SW 1271 (cell line): Measurements from ENCODE around the gene DNAH2.

Source experiments
- DNase-seq, 2 experiments: peaks; one replicate each; lab custom pipeline; 2025; lab: John Stamatoyannopoulos, UW

The DNAH2 gene

GRCh38 chr17:7818746-7819645 lies 101.5 kb downstream of the DNAH2 start:
- no peak for DNase-seq

- DNase-seq, result no peak
These were observed 102.7 kb downstream of the DNAH2 start for GRCh38 chr17:7820231-7820630.

- no peak for DNase-seq
These were observed 104.6 kb downstream of the DNAH2 start for GRCh38 chr17:7822126-7822525.

DNA sequence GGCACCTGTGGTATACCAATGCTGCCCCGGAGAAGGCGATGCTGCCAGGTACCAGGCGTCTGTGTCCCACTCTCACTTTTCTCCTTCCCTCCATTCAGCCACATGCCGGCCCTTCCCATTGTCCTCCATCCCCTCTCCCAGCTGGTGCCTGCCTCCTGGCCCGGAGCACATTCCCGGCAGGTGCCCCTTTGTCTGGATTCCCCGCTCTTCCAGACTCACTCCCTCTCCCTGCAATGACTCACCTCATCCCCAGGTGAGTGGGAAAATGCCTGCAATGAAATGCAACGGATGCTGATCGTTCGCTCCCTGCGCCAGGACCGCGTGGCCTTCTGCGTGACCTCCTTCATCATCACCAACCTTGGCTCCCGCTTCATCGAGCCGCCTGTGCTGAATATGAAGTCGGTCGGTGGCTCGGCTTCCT lies 106.0 kb downstream of the DNAH2 start:
- DNase-seq, result no peak

DNA sequence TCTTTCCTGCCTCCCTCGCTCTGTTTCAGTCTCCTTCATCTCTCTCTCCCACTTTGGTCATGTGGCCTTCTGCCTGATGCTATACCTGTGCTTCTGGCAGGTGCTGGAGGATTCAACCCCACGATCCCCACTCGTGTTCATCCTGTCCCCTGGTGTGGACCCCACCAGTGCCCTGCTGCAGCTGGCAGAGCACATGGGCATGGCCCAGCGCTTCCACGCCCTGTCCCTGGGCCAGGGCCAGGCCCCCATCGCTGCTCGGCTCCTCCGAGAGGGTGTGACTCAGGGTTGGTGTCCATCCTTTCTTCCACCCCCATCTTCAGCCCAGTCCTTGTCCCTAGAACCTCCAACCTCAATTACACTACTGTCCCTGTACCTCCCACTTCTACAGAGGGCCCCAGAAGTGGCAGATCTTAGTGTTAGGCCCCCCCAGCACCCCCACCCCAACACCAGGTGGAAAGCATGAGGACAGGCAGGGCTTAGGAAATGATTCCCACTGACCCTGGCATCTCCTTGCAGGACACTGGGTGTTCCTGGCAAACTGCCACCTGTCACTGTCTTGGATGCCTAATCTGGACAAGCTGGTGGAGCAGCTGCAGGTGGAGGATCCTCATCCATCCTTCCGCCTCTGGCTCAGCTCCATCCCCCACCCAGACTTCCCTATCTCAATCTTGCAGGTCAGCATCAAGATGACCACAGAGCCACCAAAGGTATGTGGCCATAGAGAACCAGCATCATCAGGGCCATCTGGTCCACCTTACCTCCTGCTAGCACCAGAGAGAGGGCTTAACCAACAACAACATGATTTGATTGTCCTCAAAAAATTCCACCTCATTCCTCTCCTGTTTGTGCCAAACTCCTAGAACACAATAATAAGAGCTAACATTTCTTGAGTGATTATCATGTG lies 106.7 kb downstream of the DNAH2 start:
- DNase-seq, result no peak

- peak in 1 of 2 experiments; percentile 52 for DNase-seq
These were observed 107.9 kb downstream of the DNAH2 start for GRCh38 chr17:7825206-7825990.

DNA sequence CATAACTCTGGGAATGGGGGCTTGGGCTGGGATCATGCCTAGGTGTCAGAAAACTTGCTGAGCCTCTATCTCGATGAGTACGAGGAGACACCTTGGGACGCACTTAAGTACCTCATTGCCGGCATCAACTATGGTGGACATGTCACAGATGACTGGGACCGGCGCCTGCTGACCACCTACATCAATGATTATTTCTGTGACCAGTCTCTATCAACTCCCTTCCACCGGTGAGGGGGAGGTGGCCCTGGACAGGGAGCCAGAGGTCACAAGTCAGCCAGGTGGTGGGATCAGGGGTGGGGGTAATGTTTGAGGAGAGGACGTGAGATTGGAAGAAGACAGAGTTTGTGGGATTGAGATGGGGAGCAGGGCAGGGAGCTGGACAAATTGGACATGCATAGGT lies 113.1 kb downstream of the DNAH2 start:
- no peak for DNase-seq

GRCh38 chr17:7831233-7831632 lies 113.7 kb downstream of the DNAH2 start:
- DNase-seq, result no peak

GRCh38 chr17:7832431-7832830 lies 114.9 kb downstream of the DNAH2 start:
- DNase-seq, result no peak

DNA sequence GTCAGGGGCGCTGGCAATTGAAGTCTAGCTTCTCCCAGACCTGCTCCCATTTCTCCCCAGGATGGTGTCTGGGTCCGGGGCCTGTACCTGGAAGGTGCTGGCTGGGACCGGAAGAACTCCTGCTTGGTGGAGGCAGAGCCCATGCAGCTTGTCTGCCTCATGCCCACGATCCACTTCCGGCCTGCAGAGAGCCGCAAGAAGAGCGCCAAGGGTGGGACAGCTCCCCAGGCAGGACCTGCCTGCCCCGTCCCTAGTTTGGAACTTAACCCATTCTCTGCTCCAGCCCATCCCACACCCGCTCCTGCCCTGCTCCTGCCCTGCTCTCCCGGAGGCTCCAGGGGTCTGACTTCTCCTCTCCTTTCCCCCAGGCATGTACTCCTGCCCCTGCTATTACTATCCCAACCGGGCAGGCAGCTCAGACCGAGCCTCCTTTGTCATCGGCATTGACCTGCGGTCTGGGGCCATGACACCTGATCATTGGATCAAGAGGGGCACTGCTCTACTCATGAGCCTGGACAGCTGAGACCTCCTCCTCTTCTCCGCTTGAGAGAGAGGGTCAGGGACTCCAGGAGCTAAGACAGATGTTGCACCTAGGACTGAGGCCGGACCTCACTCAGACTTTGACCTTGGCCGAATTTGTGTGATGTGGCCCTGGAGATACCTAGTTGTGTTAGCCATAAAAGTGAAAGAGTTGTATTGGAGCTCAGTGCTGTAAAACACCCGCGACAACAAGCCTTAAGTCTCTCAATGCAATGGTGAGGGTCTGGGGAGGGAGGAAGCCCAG lies 115.7 kb downstream of the DNAH2 start:
- no peak for DNase-seq

- peak; percentile 50 to 91 for DNase-seq
These were observed 116.4 kb downstream of the DNAH2 start, which contains the start of gene KDM6B for GRCh38 chr17:7833795-7834541. TSS of gene KDM6B (plus strand) at chr17:7834217. CDS start at chr17:7845555, 11,338 bp downstream.

DNA sequence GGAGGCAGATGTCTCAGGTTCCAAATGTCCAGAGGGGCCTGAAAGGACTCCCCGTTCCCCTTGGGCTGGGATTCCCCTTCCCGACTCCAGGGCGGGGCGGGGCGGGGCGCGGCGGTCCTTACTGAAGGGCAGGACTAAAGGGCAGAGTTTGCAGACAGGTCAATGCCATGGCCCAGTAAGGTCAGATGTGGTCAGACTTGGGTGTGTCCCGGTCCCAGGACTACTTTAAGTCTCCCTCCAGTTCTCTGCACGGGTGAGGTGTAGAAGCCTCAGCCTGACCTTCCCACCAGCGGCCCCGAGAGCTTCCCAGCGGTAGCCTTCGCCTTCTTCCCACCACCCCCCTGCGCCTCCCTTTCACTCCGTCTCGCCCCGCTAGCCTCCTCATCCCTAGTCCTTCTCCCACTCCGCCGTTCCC lies 117.0 kb downstream of the DNAH2 start:
- peak in 1 of 2 experiments; percentile 76 for DNase-seq

DNA sequence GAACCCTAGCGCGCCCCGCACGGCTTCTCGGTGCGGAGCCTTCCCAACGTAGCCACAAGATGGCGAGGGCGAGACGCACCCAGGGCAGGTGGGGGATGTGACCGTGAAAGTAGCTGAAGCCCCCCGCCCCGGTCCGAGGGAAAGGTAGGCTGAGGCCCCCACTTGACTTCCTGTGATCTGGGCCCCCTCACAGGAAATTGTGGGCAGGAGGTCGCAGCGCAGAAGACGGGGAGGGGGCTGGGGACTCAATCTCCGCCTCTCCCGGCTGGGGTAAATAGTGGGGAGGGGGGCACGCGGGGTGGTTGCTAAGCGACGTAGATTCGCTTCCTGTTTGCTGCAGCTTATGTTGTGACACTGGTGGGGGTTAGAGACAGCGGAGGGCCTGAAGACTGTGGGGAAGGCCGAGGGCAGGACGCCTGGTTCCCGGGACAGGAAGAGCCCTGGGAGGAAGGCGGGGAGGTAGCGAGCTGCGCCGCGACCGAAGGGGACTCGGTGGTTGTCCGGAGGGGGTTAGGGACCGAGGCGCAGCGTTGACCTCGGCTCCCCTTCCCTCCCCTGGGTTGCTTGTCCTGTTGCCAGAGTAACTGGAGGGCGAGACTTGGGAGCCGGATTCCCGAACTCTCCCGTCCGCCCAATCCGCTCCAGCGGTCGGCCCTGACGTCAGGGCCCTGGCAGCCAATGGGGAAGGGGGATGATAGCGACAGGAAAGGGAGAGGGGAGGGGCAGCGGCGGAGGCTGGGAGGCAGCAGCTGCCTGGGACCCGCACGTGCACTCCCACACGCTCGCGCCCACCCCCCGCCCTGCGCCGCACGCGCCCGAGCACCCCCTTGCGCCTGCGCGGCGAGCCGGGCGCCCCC lies 117.6 kb downstream of the DNAH2 start:
- peak; percentile 96 for DNase-seq

- peak in 1 of 2 experiments; percentile 69 for DNase-seq
These were observed 118.5 kb downstream of the DNAH2 start for GRCh38 chr17:7835814-7836595.

DNA sequence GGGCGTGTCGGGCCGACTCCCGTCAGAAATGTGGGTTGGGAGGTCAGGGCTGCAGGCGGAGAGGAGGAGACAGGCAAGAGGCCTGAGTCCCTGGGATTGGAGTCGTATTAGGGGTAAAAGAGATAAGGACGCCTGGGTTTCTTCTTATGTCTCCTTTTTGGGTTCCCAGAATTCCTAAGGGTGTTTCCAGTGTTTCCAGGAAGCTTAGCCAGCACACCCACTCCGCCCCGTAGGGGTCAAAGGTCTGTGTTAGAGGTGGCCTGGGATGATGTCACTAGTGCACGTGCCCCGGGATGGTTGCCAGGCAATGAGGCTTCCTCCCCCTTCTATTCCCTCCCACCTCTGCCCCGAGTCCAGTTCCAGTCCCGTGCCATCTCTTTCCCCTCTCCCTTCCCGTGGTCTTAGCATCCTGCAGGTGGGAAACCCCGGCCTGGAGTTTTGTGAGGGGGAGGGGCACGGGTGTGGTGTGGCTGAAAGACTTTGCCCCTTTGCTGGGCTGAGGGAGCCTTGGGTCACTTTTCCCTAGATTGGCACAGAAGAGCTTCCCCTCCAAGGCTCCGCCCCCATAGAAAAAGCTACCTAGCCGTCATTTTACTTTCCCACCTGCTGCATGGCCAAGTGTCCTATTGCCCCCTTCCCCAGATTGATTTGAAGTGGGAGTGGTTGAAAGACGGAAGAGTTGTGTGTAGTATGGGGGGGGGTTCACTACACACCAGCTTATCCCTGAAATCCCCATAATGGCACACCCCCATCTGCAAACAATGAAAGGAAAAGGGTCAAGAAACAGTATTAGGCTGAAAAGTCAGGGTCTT lies 119.3 kb downstream of the DNAH2 start:
- peak; percentile 90 to 93 for DNase-seq

DNA sequence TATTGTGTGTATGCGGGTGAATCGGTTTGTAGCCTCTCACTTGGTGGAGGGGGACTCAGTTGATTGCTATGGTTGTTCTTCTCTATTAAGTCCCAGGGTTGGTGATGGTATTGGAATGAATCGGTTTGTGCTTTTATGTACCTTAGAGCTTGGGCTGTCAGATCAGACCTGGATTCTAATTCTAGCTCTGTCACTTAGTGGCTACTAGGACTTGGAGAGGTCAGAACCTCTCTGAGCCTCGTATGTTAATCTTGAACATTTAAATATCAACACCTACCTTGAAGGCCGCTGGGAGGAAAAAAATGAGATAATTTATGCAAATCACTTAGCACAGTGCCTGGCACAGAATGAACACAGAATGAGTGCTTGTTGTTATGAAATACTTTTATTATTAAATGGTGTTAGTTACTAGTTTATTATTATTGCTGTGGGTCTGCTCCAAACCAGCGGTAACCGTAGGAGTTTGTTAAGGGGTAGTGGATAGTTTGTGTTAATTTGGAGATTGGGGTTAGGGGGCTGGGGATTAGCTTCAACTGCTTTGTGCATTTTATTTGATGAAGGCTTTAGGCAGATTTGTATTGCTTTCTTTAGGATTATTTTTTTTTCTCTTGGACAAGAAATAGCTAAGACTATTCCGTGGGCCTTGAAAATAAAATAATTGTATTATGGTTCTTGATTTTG lies 120.0 kb downstream of the DNAH2 start:
- no peak for DNase-seq
